SU-DHL-6 (cell line): ENCODE measurements around the gene ZNF862.

Experiments
- H2AFZ ChIP-seq: fragments of 200-600 bp; sonication (generic); 2 replicates; pipeline ENCODE4 v1.6.1; 2014; ENCODE audit warnings: low read depth, mild to moderate bottlenecking, moderate library complexity, mixed read lengths, antibody characterized with exemption, low read length; ENCODE audit not compliant: severe bottlenecking
- H3F3A ChIP-seq: fragments of 200-600 bp; shearing (Covaris generic); 2 replicates; pipeline ENCODE4 v1.6.0; 2016; ENCODE audit warnings: antibody characterized with exemption, mild to moderate bottlenecking; ENCODE audit not compliant: insufficient read depth
- H3K27ac ChIP-seq: fragments of 200-600 bp; sonication (generic); 2 replicates; pipeline ENCODE4 v1.5.1; 2016; ENCODE audit warnings: low read depth, mild to moderate bottlenecking, low read length, moderate library complexity, mixed read lengths
- H3K27me3 ChIP-seq: fragments of 200-600 bp; sonication (generic), shearing (Covaris generic); 2 replicates; pipeline ENCODE4 v1.6.0; 2014; ENCODE audit warnings: mild to moderate bottlenecking, low read length
- H3K36me3 ChIP-seq: fragments of 200-600 bp; sonication (generic); 2 replicates; pipeline ENCODE4 v1.6.1; 2014; ENCODE audit warnings: mild to moderate bottlenecking, low read length, mixed read lengths
- H3K4me2 ChIP-seq: fragments of 300-600, 200-600 bp; shearing (Covaris generic), sonication (generic); 2 replicates; pipeline ENCODE4 v1.6.0; 2014; ENCODE audit warnings: low read length, low read depth, mild to moderate bottlenecking; ENCODE audit not compliant: poor library complexity, severe bottlenecking
- H3K4me3 ChIP-seq: fragments of 200-600 bp; sonication (generic); 2 replicates; pipeline ENCODE4 v1.5.1; 2014; ENCODE audit warnings: antibody characterized with exemption, low read length, mild to moderate bottlenecking, mixed read lengths; ENCODE audit not compliant: insufficient read depth, poor library complexity, severe bottlenecking
- H3K79me2 ChIP-seq: fragments of 200-600 bp; sonication (generic); 2 replicates; pipeline ENCODE4 v1.6.1; 2014; ENCODE audit warnings: mild to moderate bottlenecking, low read length, moderate library complexity; ENCODE audit not compliant: insufficient read depth
- H3K9ac ChIP-seq: fragments of 200-600 bp; sonication (generic); 2 replicates; pipeline ENCODE4 v1.7.0; 2014; ENCODE audit warnings: mild to moderate bottlenecking, low read length
- H3K9me2 ChIP-seq: fragments of 200-600 bp; sonication (generic); replicated peaks from 2 replicates; pipeline ENCODE4 v1.6.1; 2014; ENCODE audit warnings: low read length; ENCODE audit not compliant: insufficient read depth
- H3K9me3 ChIP-seq: fragments of 200-600 bp; sonication (generic); 2 replicates; pipeline ENCODE4 v1.6.1; 2014; ENCODE audit warnings: low read length, mixed read lengths; ENCODE audit not compliant: insufficient read depth
- H4K20me1 ChIP-seq: fragments of 200-600 bp; sonication (generic); 2 replicates; pipeline ENCODE4 v1.6.1; 2014; ENCODE audit warnings: low read depth, mild to moderate bottlenecking, antibody characterized with exemption, low read length, moderate library complexity, mixed read lengths
- EZH2phosphoT487 ChIP-seq: fragments of 200-600 bp; sonication (generic), shearing (Covaris generic); conservative IDR thresholded peaks from 2 replicates; pipeline ENCODE4 v1.6.1; 2018; ENCODE audit warnings: mild to moderate bottlenecking, antibody characterized with exemption, low read length, moderate library complexity, mixed read lengths
- TF ChIP-seq, protein P1 (sequence below): fragments of 200-600 bp; sonication (generic); IDR thresholded peaks from one replicate; pipeline ENCODE4 v1.5.1; 2017; ENCODE audit warnings: antibody characterized with exemption, mild to moderate bottlenecking, low read length, moderate library complexity; ENCODE audit not compliant: insufficient read depth, poor library complexity, severe bottlenecking

The ZNF862 gene

DNA sequence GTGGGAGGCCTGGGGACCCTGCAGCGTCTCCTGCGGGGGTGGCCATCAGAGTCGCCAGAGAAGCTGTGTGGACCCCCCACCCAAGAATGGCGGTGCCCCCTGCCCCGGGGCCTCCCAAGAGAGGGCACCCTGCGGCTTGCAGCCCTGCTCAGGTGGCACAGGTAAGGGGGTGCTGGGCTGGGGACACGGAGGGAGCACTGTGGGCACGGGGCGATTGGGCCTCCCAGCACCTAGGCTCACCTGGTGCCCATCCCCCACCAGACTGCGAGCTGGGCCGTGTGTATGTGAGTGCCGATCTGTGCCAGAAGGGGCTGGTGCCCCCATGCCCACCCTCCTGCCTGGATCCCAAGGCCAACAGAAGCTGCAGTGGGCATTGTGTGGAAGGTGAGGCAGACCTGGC is 35.2 kb upstream of the ZNF862 start:
- Histone ChIP-seq H3F3A (no peaks in the 10 kb centered on the region), H4K20me1 (no peaks in the 10 kb centered on the region), H3K9me3 (no peaks in the 10 kb centered on the region), H3K36me3 (no peaks in the 10 kb centered on the region), H3K4me2 (no peak overlapping the region), H3K9ac (no peak overlapping the region), H3K27me3 (no peaks in the 10 kb centered on the region), H3K79me2 (no peaks in the 10 kb centered on the region), H2AFZ (no peak overlapping the region), H3K4me3 (no peak overlapping the region), H3K9me2 (no peaks in the 10 kb centered on the region), H3K27ac (no peak overlapping the region)
- TF ChIP-seq EZH2phosphoT487, result no peak
- TF ChIP-seq, protein P1, sequence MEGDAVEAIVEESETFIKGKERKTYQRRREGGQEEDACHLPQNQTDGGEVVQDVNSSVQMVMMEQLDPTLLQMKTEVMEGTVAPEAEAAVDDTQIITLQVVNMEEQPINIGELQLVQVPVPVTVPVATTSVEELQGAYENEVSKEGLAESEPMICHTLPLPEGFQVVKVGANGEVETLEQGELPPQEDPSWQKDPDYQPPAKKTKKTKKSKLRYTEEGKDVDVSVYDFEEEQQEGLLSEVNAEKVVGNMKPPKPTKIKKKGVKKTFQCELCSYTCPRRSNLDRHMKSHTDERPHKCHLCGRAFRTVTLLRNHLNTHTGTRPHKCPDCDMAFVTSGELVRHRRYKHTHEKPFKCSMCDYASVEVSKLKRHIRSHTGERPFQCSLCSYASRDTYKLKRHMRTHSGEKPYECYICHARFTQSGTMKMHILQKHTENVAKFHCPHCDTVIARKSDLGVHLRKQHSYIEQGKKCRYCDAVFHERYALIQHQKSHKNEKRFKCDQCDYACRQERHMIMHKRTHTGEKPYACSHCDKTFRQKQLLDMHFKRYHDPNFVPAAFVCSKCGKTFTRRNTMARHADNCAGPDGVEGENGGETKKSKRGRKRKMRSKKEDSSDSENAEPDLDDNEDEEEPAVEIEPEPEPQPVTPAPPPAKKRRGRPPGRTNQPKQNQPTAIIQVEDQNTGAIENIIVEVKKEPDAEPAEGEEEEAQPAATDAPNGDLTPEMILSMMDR, result no peak

- Histone ChIP-seq H3K4me3 (no peak overlapping the region), H3K79me2 (no peaks in the 10 kb centered on the region), H3K9ac (no peak overlapping the region), H3K36me3 (no peaks in the 10 kb centered on the region), H3K27me3 (no peaks in the 10 kb centered on the region), H3F3A (no peaks in the 10 kb centered on the region), H3K27ac (no peak overlapping the region), H3K9me2 (no peaks in the 10 kb centered on the region), H4K20me1 (no peaks in the 10 kb centered on the region), H2AFZ (no peak overlapping the region), H3K4me2 (no peak overlapping the region), H3K9me3 (no peaks in the 10 kb centered on the region)
- TF ChIP-seq, protein P1, result no peak
- no peak for TF ChIP-seq EZH2phosphoT487
Measured at GRCh38 chr7:149803551-149804074, 34.6 kb upstream of the ZNF862 start.

DNA sequence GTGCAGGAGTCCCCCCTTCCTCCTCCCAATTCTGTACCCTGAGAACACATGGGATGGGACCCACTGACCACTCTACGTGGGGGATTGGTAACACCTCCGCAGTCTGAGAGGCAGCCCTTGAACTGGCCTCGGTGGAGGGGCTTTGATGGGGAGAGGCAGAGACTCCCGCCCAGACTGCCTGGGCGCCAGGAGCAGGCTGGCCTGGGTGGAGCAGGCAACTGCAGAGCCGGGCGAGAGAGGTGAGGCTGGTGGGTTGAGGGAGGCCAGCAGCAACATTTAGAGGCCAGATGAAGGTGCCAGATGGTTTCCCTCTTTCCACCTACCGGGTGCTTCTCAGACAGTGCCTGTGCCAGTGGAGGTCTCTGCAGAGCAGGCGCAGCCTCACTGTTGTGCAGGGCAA is 34.1 kb upstream of the ZNF862 start:
- Histone ChIP-seq H3K4me2 (no peak overlapping the region), H3K27ac (no peak overlapping the region), H3K36me3 (no peaks in the 10 kb centered on the region), H2AFZ (no peak overlapping the region), H3K79me2 (no peaks in the 10 kb centered on the region), H3K4me3 (no peak overlapping the region), H4K20me1 (no peaks in the 10 kb centered on the region), H3K9ac (no peak overlapping the region), H3F3A (no peaks in the 10 kb centered on the region), H3K27me3 (no peaks in the 10 kb centered on the region), H3K9me2 (no peaks in the 10 kb centered on the region), H3K9me3 (no peaks in the 10 kb centered on the region)
- no peak for TF ChIP-seq EZH2phosphoT487
- TF ChIP-seq, protein P1, result no peak

DNA sequence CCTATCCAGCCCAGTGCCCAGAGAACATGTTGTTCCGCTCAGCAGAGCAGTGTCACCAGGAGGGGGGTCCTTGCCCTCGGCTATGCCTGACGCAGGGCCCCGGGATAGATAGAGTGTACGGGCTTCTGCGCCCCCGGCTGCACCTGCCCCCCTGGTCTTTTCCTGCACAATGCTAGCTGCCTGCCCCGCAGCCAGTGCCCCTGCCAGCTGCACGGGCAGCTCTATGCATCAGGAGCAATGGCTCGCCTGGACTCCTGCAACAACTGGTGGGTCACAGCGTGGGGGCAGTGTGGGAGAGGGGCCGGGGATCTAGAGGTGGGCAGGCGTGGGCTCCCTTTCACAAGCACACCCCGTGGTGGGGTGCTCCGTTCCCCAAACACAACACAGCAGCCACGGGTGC is 31.4 kb upstream of the ZNF862 start:
- H3F3A ChIP-seq, result no peaks in the 10 kb centered on the region
- H3K36me3 ChIP-seq, result no peaks in the 10 kb centered on the region
- no peaks in the 10 kb centered on the region for H4K20me1 ChIP-seq
- H3K9me2 ChIP-seq, result no peaks in the 10 kb centered on the region
- H3K4me3 ChIP-seq, result no peak overlapping the region
- no peak overlapping the region for H3K27ac ChIP-seq
- H2AFZ ChIP-seq, result no peak overlapping the region
- TF ChIP-seq EZH2phosphoT487, result no peak
- TF ChIP-seq, protein P1, result no peak
- no peak overlapping the region for H3K9ac ChIP-seq
- no peaks in the 10 kb centered on the region for H3K27me3 ChIP-seq
- no peak overlapping the region for H3K4me2 ChIP-seq
- H3K9me3 ChIP-seq, result no peaks in the 10 kb centered on the region
- H3K79me2 ChIP-seq, result no peaks in the 10 kb centered on the region
